WTC11 (cell line): ENCODE results near the gene THYN1. TPM values are rescaled to one million over a fixed set of nuclear protein-coding genes. Genes with fewer than 3 reads are reported as not detected.

ENCODE experiments used
- ATAC-seq: fragments of 200-7000 bp; cut with Tn5 transposase; 2 replicates; pipeline ENCODE4 v1.10.0; 2021; ENCODE audit warnings: mild to moderate bottlenecking, moderate library complexity
- CTCF ChIA-PET: fragments of 300-600 bp; sonication (Branson Sonifier 250); formaldehyde crosslinking; loops from one replicate; lab custom pipeline; 2021; ENCODE audit warnings: antibody characterized with exemption; lab: Charles Lee
- POLR2A ChIA-PET: fragments of 350-600 bp; sonication (Branson Sonifier 250); formaldehyde crosslinking; loops from one replicate; lab custom pipeline; 2021; ENCODE audit warnings: antibody characterized with exemption; lab: Charles Lee
- DNase-seq: peaks from one replicate; pipeline ENCODE4 v3.0.0; 2021; ENCODE audit warnings: low spot score
- H3K27ac Mint-ChIP-seq: 2 replicates; pipeline ENCODE4 v1.8.0; 2021; ENCODE audit warnings: mixed read lengths
- H3K27me3 Mint-ChIP-seq: 2 replicates; pipeline ENCODE4 v1.8.0; 2021; ENCODE audit warnings: low read depth, mild to moderate bottlenecking, moderate library complexity, mixed read lengths
- H3K36me3 Mint-ChIP-seq: 2 replicates; pipeline ENCODE4 v1.8.0; 2021; ENCODE audit warnings: mixed read lengths
- H3K4me1 Mint-ChIP-seq: 2 replicates; pipeline ENCODE4 v1.8.0; 2022; ENCODE audit warnings: mixed read lengths
- H3K4me3 Mint-ChIP-seq: 2 replicates; pipeline ENCODE4 v1.8.0; 2021; ENCODE audit warnings: mild to moderate bottlenecking, moderate library complexity, mixed read lengths
- H3K9me3 Mint-ChIP-seq: 2 replicates; pipeline ENCODE4 v1.8.0; 2021; ENCODE audit warnings: mixed read lengths
- ATF1 ChIP-seq: sonication (generic); formaldehyde crosslinking; IDR thresholded peaks from 2 replicates; pipeline ENCODE4 v1.8.1; 2023; ENCODE audit warnings: mild to moderate bottlenecking, moderate library complexity, missing genetic modification reagents
- ELF4 ChIP-seq: sonication (generic); formaldehyde crosslinking; IDR thresholded peaks from 2 replicates; pipeline ENCODE4 v1.8.1; 2022; ENCODE audit warnings: low read depth, mild to moderate bottlenecking, moderate library complexity, missing genetic modification reagents
- ETV6 ChIP-seq: sonication (generic); formaldehyde crosslinking; IDR thresholded peaks from 2 replicates; pipeline ENCODE4 v1.8.1; 2022; ENCODE audit warnings: mild to moderate bottlenecking, missing genetic modification reagents
- MLX ChIP-seq: sonication (generic); formaldehyde crosslinking; IDR thresholded peaks from 2 replicates; pipeline ENCODE4 v1.8.1; 2023; ENCODE audit warnings: mild to moderate bottlenecking, missing genetic modification reagents, moderate library complexity
- NFE2L1 ChIP-seq: sonication (generic); formaldehyde crosslinking; IDR thresholded peaks from 2 replicates; pipeline ENCODE4 v1.8.1; 2023; ENCODE audit warnings: missing genetic modification reagents
- NR2C2 ChIP-seq: sonication (generic); formaldehyde crosslinking; IDR thresholded peaks from 2 replicates; pipeline ENCODE4 v1.8.0; 2022; ENCODE audit warnings: mild to moderate bottlenecking, missing genetic modification reagents
- PRRX2 ChIP-seq: fragments of 250-450 bp; sonication (Bioruptor Pico); IDR thresholded peaks from 2 replicates; pipeline ENCODE4 v1.8.0; 2021; ENCODE audit warnings: mild to moderate bottlenecking
- SP1 ChIP-seq: sonication (generic); formaldehyde crosslinking; conservative IDR thresholded peaks from 2 replicates; pipeline ENCODE4 v1.8.1; 2022; ENCODE audit warnings: missing genetic modification reagents
- STAT6 ChIP-seq: sonication (generic); formaldehyde crosslinking; conservative IDR thresholded peaks from 2 replicates; pipeline ENCODE4 v1.8.1; 2023; ENCODE audit warnings: mild to moderate bottlenecking, low read depth, missing genetic modification reagents, moderate library complexity
- ZBTB21 ChIP-seq: sonication (generic); formaldehyde crosslinking; IDR thresholded peaks from 2 replicates; pipeline ENCODE4 v1.8.1; 2023; ENCODE audit warnings: mild to moderate bottlenecking, missing genetic modification reagents, borderline replicate concordance
- ZNF219 ChIP-seq: sonication (generic); formaldehyde crosslinking; IDR thresholded peaks from 2 replicates; pipeline ENCODE4 v1.8.0; 2023; ENCODE audit warnings: missing genetic modification reagents, mild to moderate bottlenecking, borderline replicate concordance
- ZNF232 ChIP-seq: sonication (generic); formaldehyde crosslinking; IDR thresholded peaks from 2 replicates; pipeline ENCODE4 v1.8.0; 2022; ENCODE audit warnings: mild to moderate bottlenecking, missing genetic modification reagents
- ZNF263 ChIP-seq: sonication (generic); formaldehyde crosslinking; IDR thresholded peaks from 2 replicates; pipeline ENCODE4 v1.8.1; 2022; ENCODE audit warnings: low read depth, mild to moderate bottlenecking, moderate library complexity, missing genetic modification reagents
- ZNF317 ChIP-seq: sonication (generic); formaldehyde crosslinking; IDR thresholded peaks from 2 replicates; pipeline ENCODE4 v1.8.1; 2023; ENCODE audit warnings: low read depth, mild to moderate bottlenecking, moderate library complexity, missing genetic modification reagents, borderline replicate concordance
- ZNF425 ChIP-seq: fragments of 250-450 bp; sonication (Bioruptor Pico); conservative IDR thresholded peaks from 2 replicates; pipeline ENCODE4 v1.9.0; 2021; ENCODE audit warnings: mild to moderate bottlenecking
- ZNF512 ChIP-seq: sonication (generic); formaldehyde crosslinking; IDR thresholded peaks from 2 replicates; pipeline ENCODE4 v1.8.1; 2022; ENCODE audit warnings: missing genetic modification reagents, borderline replicate concordance
- ZNF671 ChIP-seq: fragments of 250-450 bp; sonication (Bioruptor Pico); IDR thresholded peaks from 2 replicates; pipeline ENCODE4 v1.8.0; 2021; ENCODE audit warnings: mild to moderate bottlenecking
- total RNA-seq: library from RNA; stranded (reverse); gene quantifications from 3 replicates; pipeline ENCODE4 v1.2.3, GENCODE V29; 2021
- TF ChIP-seq, protein P1 (sequence below): sonication (generic); formaldehyde crosslinking; IDR thresholded peaks from 2 replicates; pipeline ENCODE4 v1.8.0; 2023; ENCODE audit warnings: missing genetic modification reagents
- TF ChIP-seq, protein P2 (sequence below): sonication (generic); formaldehyde crosslinking; IDR thresholded peaks from 2 replicates; pipeline ENCODE4 v1.8.1; 2022; ENCODE audit warnings: low read depth, mild to moderate bottlenecking, moderate library complexity, missing genetic modification reagents, borderline replicate concordance
- TF ChIP-seq, protein P3 (sequence below): sonication (generic); formaldehyde crosslinking; IDR thresholded peaks from 2 replicates; pipeline ENCODE4 v1.8.1; 2023; ENCODE audit warnings: mild to moderate bottlenecking, missing genetic modification reagents
- TF ChIP-seq, protein P4 (sequence below): sonication (generic); formaldehyde crosslinking; IDR thresholded peaks from 2 replicates; pipeline ENCODE4 v1.8.1; 2023; ENCODE audit warnings: mild to moderate bottlenecking, moderate library complexity, missing genetic modification reagents

THYN1 gene
- total RNA-seq, 1 experiment from 2014 or later = 80.2 TPM

GRCh38 chr11:134289789-134290188, 36.6 kb upstream of the THYN1 start:
- no peak for TF ChIP-seq PRRX2 (CRISPR knock-in tag)
- no peak for TF ChIP-seq ZNF263 (CRISPR knock-in tag)
- Mint-ChIP-seq H3K9me3 (no peaks in the 10 kb centered on the region), H3K27me3 (no peaks in the 10 kb centered on the region), H3K36me3 (peaks cover 64% of the 10 kb centered on the region), H3K4me3 (no peak overlapping the region), H3K27ac (peak overlapping the region; percentile 89), H3K4me1 (peaks cover 20% of the 10 kb centered on the region)
- ChIA-PET CTCF (interaction anchor here (0.7 to 1.0 kb wide), 2 partner anchors 28 to 35 kb away, joined by 3 read pairs; no protein-coding TSS in a partner anchor), POLR2A (no interaction called here)
- ATAC-seq (peak; percentile 73), DNase-seq (peak; percentile 35)

- peaks cover 64% of the 10 kb centered on the region for H3K36me3 Mint-ChIP-seq
- ATAC-seq = no peak
- H3K9me3 Mint-ChIP-seq = no peaks in the 10 kb centered on the region
- peak overlapping the region; percentile 89 for H3K27ac Mint-ChIP-seq
- peaks cover 20% of the 10 kb centered on the region for H3K4me1 Mint-ChIP-seq
- H3K4me3 Mint-ChIP-seq = no peak overlapping the region
- TF ChIP-seq ZNF232 (CRISPR knock-in tag) (no peak), ZNF317 (no peak), ZNF671 (no peak), ZNF219 (CRISPR knock-in tag) (no peak), ZBTB21 (no peak), ELF4 (no peak), ETV6 (CRISPR knock-in tag) (no peak), ZNF425 (CRISPR knock-in tag) (no peak), NFE2L1 (CRISPR knock-in tag) (no peak), ATF1 (no peak), MLX (no peak)
- TF ChIP-seq, protein P1, sequence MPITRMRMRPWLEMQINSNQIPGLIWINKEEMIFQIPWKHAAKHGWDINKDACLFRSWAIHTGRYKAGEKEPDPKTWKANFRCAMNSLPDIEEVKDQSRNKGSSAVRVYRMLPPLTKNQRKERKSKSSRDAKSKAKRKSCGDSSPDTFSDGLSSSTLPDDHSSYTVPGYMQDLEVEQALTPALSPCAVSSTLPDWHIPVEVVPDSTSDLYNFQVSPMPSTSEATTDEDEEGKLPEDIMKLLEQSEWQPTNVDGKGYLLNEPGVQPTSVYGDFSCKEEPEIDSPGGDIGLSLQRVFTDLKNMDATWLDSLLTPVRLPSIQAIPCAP (CRISPR knock-in tag) = no peak
- TF ChIP-seq, protein P2, sequence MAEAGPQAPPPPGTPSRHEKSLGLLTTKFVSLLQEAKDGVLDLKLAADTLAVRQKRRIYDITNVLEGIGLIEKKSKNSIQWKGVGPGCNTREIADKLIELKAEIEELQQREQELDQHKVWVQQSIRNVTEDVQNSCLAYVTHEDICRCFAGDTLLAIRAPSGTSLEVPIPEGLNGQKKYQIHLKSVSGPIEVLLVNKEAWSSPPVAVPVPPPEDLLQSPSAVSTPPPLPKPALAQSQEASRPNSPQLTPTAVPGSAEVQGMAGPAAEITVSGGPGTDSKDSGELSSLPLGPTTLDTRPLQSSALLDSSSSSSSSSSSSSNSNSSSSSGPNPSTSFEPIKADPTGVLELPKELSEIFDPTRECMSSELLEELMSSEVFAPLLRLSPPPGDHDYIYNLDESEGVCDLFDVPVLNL (CRISPR knock-in tag) = no peak
- TF ChIP-seq, protein P3, sequence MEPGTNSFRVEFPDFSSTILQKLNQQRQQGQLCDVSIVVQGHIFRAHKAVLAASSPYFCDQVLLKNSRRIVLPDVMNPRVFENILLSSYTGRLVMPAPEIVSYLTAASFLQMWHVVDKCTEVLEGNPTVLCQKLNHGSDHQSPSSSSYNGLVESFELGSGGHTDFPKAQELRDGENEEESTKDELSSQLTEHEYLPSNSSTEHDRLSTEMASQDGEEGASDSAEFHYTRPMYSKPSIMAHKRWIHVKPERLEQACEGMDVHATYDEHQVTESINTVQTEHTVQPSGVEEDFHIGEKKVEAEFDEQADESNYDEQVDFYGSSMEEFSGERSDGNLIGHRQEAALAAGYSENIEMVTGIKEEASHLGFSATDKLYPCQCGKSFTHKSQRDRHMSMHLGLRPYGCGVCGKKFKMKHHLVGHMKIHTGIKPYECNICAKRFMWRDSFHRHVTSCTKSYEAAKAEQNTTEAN = no peak
- no peaks in the 10 kb centered on the region for H3K27me3 Mint-ChIP-seq
- DNase-seq = no peak
- POLR2A ChIA-PET = no interaction called here
- CTCF ChIA-PET = interaction anchor here (0.7 to 1.0 kb wide), 2 partner anchors 27 to 35 kb away, joined by 3 read pairs; no protein-coding TSS in a partner anchor
These were observed 36.0 kb upstream of the THYN1 start for GRCh38 chr11:134289167-134289566.

DNA sequence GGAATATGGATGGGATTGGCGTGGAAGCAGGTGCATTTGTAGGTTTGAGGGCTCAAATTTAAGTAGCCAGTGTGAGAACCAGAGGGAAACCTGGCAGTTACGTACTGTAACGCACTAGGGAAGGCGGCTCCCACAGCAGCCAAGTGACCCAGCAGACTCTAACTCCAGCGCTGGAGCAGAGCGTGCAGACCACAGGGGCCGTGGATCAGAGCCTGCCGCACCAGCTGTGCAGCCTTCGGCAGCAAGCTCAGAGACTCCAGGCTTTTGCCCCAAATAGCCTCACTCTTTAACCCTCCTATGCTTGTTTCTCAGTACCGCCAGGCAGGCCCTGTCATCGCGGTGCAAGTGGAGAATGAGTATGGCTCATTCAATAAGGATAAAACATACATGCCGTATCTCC, 35.3 kb upstream of the THYN1 start:
- Mint-ChIP-seq H3K36me3 (peaks cover 66% of the 10 kb centered on the region), H3K27me3 (no peaks in the 10 kb centered on the region), H3K9me3 (no peaks in the 10 kb centered on the region), H3K27ac (peak overlapping the region; percentile 39; the same call in 1 of the 2 replicates), H3K4me1 (peaks cover 20% of the 10 kb centered on the region), H3K4me3 (no peak overlapping the region)
- ChIA-PET CTCF (interaction anchor here (0.8 kb wide), 1 partner anchor 26 kb away, joined by 5 read pairs; no protein-coding TSS in a partner anchor), POLR2A (no interaction called here)
- ATAC-seq = no peak
- no peak for DNase-seq
- no peak for TF ChIP-seq NR2C2 (CRISPR knock-in tag)
- no peak for TF ChIP-seq ZNF512 (CRISPR knock-in tag)
- TF ChIP-seq, protein P4, sequence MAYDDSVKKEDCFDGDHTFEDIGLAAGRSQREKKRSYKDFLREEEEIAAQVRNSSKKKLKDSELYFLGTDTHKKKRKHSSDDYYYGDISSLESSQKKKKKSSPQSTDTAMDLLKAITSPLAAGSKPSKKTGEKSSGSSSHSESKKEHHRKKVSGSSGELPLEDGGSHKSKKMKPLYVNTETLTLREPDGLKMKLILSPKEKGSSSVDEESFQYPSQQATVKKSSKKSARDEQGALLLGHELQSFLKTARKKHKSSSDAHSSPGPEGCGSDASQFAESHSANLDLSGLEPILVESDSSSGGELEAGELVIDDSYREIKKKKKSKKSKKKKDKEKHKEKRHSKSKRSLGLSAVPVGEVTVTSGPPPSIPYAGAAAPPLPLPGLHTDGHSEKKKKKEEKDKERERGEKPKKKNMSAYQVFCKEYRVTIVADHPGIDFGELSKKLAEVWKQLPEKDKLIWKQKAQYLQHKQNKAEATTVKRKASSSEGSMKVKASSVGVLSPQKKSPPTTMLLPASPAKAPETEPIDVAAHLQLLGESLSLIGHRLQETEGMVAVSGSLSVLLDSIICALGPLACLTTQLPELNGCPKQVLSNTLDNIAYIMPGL (CRISPR knock-in tag) = no peak
- no peak for TF ChIP-seq SP1 (CRISPR knock-in tag)
- no peak for TF ChIP-seq STAT6 (CRISPR knock-in tag)
